GM19043 (cell line): Measurements from ENCODE around the gene RIN3.
"Not testable (repeated sequence)": the region's sequence is repeated elsewhere in the genome, so short reads cannot be mapped to it uniquely, and the experiment has no call there.

Experiments used
- ATAC-seq: cut with Tn5 transposase; IDR thresholded peaks from one replicate; pipeline ENCODE4 v1.9.1; 2021; ENCODE audit warnings: low read depth; ENCODE audit not compliant: unreplicated experiment

RIN3 gene

GRCh38 chr14:92524602-92525185 is 11.1 kb downstream of the RIN3 start:
- no peak for ATAC-seq

- no peak for ATAC-seq
Observed at GRCh38 chr14:92525322-92526095, 11.9 kb downstream of the RIN3 start.

- ATAC-seq = no peak
Observed at GRCh38 chr14:92527721-92528120, 14.1 kb downstream of the RIN3 start.

GRCh38 chr14:92528486-92529100 is 15.0 kb downstream of the RIN3 start:
- ATAC-seq = no peak

GRCh38 chr14:92529903-92530302 is 16.3 kb downstream of the RIN3 start:
- no peak for ATAC-seq

- ATAC-seq = no peak
Observed at GRCh38 chr14:92531106-92531873, 17.7 kb downstream of the RIN3 start.

GRCh38 chr14:92532490-92533163 is 19.0 kb downstream of the RIN3 start:
- ATAC-seq = no peak

GRCh38 chr14:92534932-92535643 is 21.5 kb downstream of the RIN3 start:
- ATAC-seq = no peak

GRCh38 chr14:92536231-92536630 is 22.6 kb downstream of the RIN3 start:
- not testable (repeated sequence) for ATAC-seq

GRCh38 chr14:92538412-92538985 is 24.9 kb downstream of the RIN3 start:
- ATAC-seq = peak; percentile 87

GRCh38 chr14:92539419-92539818 is 25.8 kb downstream of the RIN3 start:
- ATAC-seq = no peak

- no peak for ATAC-seq
Observed at GRCh38 chr14:92539875-92540274, 26.3 kb downstream of the RIN3 start.

GRCh38 chr14:92540472-92541048 is 27.0 kb downstream of the RIN3 start:
- ATAC-seq = no peak

GRCh38 chr14:92542766-92543554 is 29.4 kb downstream of the RIN3 start:
- ATAC-seq = no peak

GRCh38 chr14:92544051-92544720 is 30.6 kb downstream of the RIN3 start:
- ATAC-seq = no peak

- no peak for ATAC-seq
Observed at GRCh38 chr14:92546347-92547053, 32.9 kb downstream of the RIN3 start.

GRCh38 chr14:92549105-92549858 is 35.7 kb downstream of the RIN3 start:
- ATAC-seq = no peak
